ENCODE measurements around the gene ADCY3.

The ADCY3 gene

DNA sequence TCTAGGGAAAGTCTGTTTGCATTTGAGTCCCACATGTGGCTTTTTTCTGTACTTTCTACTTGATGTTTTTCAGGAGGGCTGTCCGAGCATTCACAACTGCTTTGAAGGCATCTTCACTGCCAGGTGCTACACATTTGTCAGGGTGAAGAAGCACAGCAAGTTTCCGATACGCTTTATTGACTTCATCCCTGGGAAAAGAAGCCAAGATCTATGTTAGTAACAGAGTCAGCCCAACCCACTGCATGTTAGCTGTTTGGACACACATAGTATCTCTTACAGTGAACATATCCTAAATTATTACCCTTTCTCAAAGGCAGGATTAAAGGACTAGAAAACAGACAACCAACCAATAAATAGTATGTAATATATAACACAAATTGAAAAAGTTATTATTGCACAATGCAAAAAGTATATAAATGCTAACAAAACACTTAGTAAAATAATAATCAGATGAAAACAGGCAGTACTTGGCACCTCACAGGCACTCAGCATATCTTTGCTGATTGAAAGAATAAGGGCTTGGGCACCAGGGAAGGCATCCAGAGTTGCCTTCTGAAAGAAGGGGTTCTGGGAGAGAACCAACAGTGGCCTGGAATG, 27.6 kb upstream of the ADCY3 start:
- H3K4me1 Mint-ChIP-seq, result peaks cover 11% of the 10 kb centered on the region
- no peaks in the 10 kb centered on the region for H3K9me3 Mint-ChIP-seq
- peaks cover 52% of the 10 kb centered on the region for H3K36me3 Mint-ChIP-seq (ENCODE audit: low read depth)
- H3K4me3 Mint-ChIP-seq, result no peak overlapping the region
- peak overlapping the region in 1 of 3 experiments; percentile 9 for H3K27ac Mint-ChIP-seq
- H3K27me3 Mint-ChIP-seq (ENCODE audit: low read depth), result no peaks in the 10 kb centered on the region
- TF ChIP-seq, protein P1, sequence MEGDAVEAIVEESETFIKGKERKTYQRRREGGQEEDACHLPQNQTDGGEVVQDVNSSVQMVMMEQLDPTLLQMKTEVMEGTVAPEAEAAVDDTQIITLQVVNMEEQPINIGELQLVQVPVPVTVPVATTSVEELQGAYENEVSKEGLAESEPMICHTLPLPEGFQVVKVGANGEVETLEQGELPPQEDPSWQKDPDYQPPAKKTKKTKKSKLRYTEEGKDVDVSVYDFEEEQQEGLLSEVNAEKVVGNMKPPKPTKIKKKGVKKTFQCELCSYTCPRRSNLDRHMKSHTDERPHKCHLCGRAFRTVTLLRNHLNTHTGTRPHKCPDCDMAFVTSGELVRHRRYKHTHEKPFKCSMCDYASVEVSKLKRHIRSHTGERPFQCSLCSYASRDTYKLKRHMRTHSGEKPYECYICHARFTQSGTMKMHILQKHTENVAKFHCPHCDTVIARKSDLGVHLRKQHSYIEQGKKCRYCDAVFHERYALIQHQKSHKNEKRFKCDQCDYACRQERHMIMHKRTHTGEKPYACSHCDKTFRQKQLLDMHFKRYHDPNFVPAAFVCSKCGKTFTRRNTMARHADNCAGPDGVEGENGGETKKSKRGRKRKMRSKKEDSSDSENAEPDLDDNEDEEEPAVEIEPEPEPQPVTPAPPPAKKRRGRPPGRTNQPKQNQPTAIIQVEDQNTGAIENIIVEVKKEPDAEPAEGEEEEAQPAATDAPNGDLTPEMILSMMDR (IDR thresholded peaks at IDR 0.05; ENCODE audit: unreplicated experiment in 3 of 3), result no peak

DNA sequence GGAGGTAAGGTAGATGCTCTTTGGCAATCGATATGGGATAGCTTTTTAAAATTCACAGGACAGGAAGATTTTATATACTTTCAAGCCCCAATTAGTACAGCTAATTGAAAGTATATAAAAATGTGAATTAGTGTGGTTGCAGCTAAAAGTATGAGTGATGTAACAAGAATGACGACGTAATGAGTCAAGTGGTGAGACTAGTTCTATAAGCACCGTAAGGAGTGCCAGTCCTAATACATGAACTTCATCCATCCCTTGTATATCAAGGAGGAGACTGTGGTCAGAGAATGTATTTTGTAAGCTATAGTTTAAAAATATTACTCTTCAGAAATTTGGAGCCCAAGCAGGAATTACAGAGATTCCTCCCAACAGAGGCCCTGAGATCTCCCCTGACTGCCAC, 25.9 kb upstream of the ADCY3 start:
- Mint-ChIP-seq H3K4me1 (peaks cover 11% of the 10 kb centered on the region), H3K4me3 (no peak overlapping the region), H3K27ac (no peak overlapping the region), H3K36me3 (ENCODE audit: low read depth) (peaks cover 37% of the 10 kb centered on the region), H3K27me3 (ENCODE audit: low read depth) (no peaks in the 10 kb centered on the region), H3K9me3 (no peaks in the 10 kb centered on the region)
- TF ChIP-seq, protein P1 (IDR thresholded peaks at IDR 0.05; ENCODE audit: unreplicated experiment in 3 of 3), result no peak

DNA sequence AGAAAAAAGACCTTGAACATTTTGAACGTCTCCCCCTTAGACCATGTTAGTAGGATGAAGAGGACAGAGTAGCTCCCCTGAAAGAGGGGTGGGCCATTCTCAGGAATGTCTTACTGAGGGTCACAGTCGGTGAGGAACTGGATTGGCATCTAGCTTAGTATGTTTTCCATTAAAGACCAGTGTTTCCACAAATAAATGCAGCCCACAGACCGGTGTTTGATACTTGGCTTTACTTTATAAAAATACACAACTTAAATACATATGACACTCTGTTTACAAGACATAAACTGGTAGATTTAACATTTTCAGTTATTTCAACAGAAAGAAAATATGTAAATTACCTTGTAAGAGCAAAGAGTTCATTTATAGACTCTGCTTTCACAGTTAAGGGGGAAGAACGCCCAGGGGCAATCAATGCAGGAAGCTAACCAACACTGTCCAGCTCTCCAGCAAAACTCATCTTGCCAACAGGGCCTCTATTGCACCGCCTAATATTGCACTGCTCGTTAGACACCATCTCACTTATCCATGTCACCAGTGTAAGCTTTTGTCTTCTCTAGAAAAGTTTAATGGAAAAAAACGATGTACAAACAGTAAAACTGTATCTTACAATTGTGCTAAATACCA, 23.5 kb upstream of the ADCY3 start:
- Mint-ChIP-seq H3K4me3 (no peak overlapping the region), H3K9me3 (no peaks in the 10 kb centered on the region), H3K27me3 (ENCODE audit: low read depth) (no peaks in the 10 kb centered on the region), H3K36me3 (ENCODE audit: low read depth) (peaks cover 27% of the 10 kb centered on the region), H3K27ac (no peak overlapping the region), H3K4me1 (peaks cover 11% of the 10 kb centered on the region)
- TF ChIP-seq, protein P1 (IDR thresholded peaks at IDR 0.05; ENCODE audit: unreplicated experiment in 3 of 3), result no peak

DNA sequence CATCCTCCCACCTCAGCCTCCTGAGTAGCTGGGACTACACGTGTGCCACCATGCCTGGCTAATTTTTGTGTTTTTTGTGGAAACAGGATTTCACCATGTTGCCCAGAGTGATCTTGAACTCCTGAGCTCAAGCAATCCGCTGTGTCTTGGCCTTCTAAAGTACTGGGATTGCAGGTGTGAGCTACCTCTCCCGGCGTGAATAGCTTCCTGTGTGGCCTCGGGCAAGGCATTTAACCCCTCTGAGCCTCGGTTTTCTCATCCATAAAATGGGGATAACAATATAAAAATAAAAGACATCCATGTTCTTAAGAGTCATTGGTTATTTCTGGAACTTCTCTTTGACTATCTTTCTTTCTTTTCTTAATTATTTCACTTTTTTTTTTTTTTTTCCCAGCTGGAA, 19.3 kb upstream of the ADCY3 start:
- no peak overlapping the region for H3K27ac Mint-ChIP-seq
- H3K4me3 Mint-ChIP-seq, result no peak overlapping the region
- H3K9me3 Mint-ChIP-seq, result no peaks in the 10 kb centered on the region
- H3K4me1 Mint-ChIP-seq, result no peaks in the 10 kb centered on the region
- TF ChIP-seq, protein P1 (IDR thresholded peaks at IDR 0.05; ENCODE audit: unreplicated experiment in 3 of 3), result no peak
- no peaks in the 10 kb centered on the region for H3K36me3 Mint-ChIP-seq (ENCODE audit: low read depth)
- H3K27me3 Mint-ChIP-seq (ENCODE audit: low read depth), result no peaks in the 10 kb centered on the region

DNA sequence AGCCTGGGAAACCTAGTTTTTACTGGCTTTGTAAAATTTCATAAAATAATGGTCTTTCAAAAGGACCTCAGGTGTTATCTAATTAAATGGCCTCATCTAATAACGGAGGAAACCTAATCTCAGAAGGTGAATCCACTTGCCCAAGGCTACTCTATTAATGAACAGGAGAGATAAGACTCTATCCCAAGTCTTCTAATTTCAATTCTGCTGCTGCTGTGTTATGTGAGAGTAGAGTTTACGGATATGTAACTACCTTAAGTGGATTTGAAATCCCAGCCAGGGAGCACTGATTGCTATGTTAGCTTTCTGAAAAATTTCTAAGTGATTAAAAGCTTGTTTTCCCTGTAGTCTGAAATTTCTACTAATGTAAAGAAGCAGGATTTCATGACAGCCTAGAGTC, 17.2 kb upstream of the ADCY3 start:
- Mint-ChIP-seq H3K4me3 (no peak overlapping the region), H3K36me3 (ENCODE audit: low read depth) (no peaks in the 10 kb centered on the region)

More for the DNA sequence above, 17.2 kb upstream of the ADCY3 start:
- TF ChIP-seq, protein P1 (IDR thresholded peaks at IDR 0.05; ENCODE audit: unreplicated experiment in 3 of 3), result no peak
- no peaks in the 10 kb centered on the region for H3K9me3 Mint-ChIP-seq
- H3K4me1 Mint-ChIP-seq, result no peaks in the 10 kb centered on the region
- no peak overlapping the region for H3K27ac Mint-ChIP-seq
- peaks cover 4% of the 10 kb centered on the region for H3K27me3 Mint-ChIP-seq (ENCODE audit: low read depth)

All from nephron (organoid).